Keratinocyte (primary cell): Measurements from ENCODE around the gene TEKT2. TPM values are rescaled to one million over a fixed set of nuclear protein-coding genes. Genes with fewer than 3 reads are reported as not detected.

Experiments used
- DNase-seq: peaks from one replicate; pipeline ENCODE4 v3.0.0-alpha.2; 2011; ENCODE audit warnings: low read depth, missing footprints, low spot score
- FAIRE-seq: peaks from 2 replicates; lab custom pipeline; 2011; peaks lifted over from hg19 to GRCh38; lab: Jason Lieb, UNC
- H2AFZ ChIP-seq: 2 replicates; pipeline ENCODE4 v1.6.0; 2012; ENCODE audit warnings: low read length, control low read depth, inconsistent platforms; ENCODE audit not compliant: control insufficient read depth
- H3K27ac ChIP-seq: 2 replicates; pipeline ENCODE4 v1.5.1; 2011; ENCODE audit warnings: low read length; ENCODE audit not compliant: control insufficient read depth, insufficient read depth
- H3K27me3 ChIP-seq: 3 replicates; pipeline ENCODE4 v1.6.0; 2011; ENCODE audit warnings: low read length; ENCODE audit not compliant: control insufficient read depth, insufficient read depth; ENCODE audit errors: extremely low read depth
- H3K36me3 ChIP-seq, 2 experiments: 2 replicates in 1 of 2; 3 replicates in 1 of 2; pipeline ENCODE4 v1.5.1; 2011; ENCODE audit warnings: low read length in 2 of 2, mild to moderate bottlenecking in 1 of 2; ENCODE audit not compliant: control insufficient read depth in 2 of 2, insufficient read depth in 2 of 2; ENCODE audit errors: extremely low read depth in 1 of 2
- H3K4me1 ChIP-seq: 3 replicates; pipeline ENCODE4 v1.5.1; 2011; ENCODE audit warnings: low read length; ENCODE audit not compliant: control insufficient read depth, insufficient read depth; ENCODE audit errors: extremely low read depth
- H3K4me2 ChIP-seq: 3 replicates; pipeline ENCODE4 v1.6.0; 2011; ENCODE audit warnings: low read depth, low read length; ENCODE audit not compliant: control insufficient read depth, insufficient read depth; ENCODE audit errors: extremely low read depth
- H3K4me3 ChIP-seq, 3 experiments: fragments of 200-600 bp in 1 of 3; sonication (generic) in 1 of 3; 2 replicates in 2 of 3; 3 replicates in 1 of 3; pipeline ENCODE4 v1.5.1; 2011 to 2016; ENCODE audit warnings: low read length in 3 of 3, mild to moderate bottlenecking in 3 of 3, control low read depth in 2 of 3, inconsistent platforms in 1 of 3, low read depth in 1 of 3, mixed read lengths in 1 of 3, mixed run types in 1 of 3, moderate library complexity in 1 of 3; ENCODE audit not compliant: control insufficient read depth in 2 of 3, insufficient read depth in 2 of 3; ENCODE audit errors: extremely low read depth in 1 of 3
- H3K79me2 ChIP-seq: 2 replicates; pipeline ENCODE4 v1.6.0; 2012; ENCODE audit warnings: low read length; ENCODE audit not compliant: control insufficient read depth, insufficient read depth
- H3K9ac ChIP-seq: 3 replicates; pipeline ENCODE4 v1.6.0; 2011; ENCODE audit warnings: low read length; ENCODE audit not compliant: control insufficient read depth, insufficient read depth; ENCODE audit errors: extremely low read depth
- H3K9me1 ChIP-seq: 3 replicates; pipeline ENCODE4 v1.6.0; 2011; ENCODE audit warnings: low read length; ENCODE audit not compliant: control insufficient read depth, insufficient read depth; ENCODE audit errors: extremely low read depth
- H3K9me3 ChIP-seq: 2 replicates; pipeline ENCODE4 v1.5.1; 2012; ENCODE audit warnings: low read depth, low read length; ENCODE audit not compliant: control insufficient read depth
- H4K20me1 ChIP-seq: 3 replicates; pipeline ENCODE4 v1.6.0; 2011; ENCODE audit warnings: low read length; ENCODE audit not compliant: control insufficient read depth, insufficient read depth; ENCODE audit errors: extremely low read depth
- EZH2 ChIP-seq: IDR thresholded peaks from one replicate; pipeline ENCODE4 v1.6.1; 2012; ENCODE audit warnings: inconsistent platforms, mild to moderate bottlenecking, low read length, moderate library complexity
- dilution Hi-C: fragments of 300-500 bp; cut with MboI; formaldehyde crosslinking; loops from one replicate; pipeline ENCODE4 v1.7.0; 2020; ENCODE audit warnings: low sequenced_read_pairs; ENCODE audit not compliant: extremely low pct_ligation_motif_present
- polyA plus RNA-seq, 5 experiments: library from polyadenylated mRNA; depleted of rRNA in 3 of 5; stranded (reverse) in 3 of 5; stranded (forward) in 1 of 5; unstranded in 1 of 5; fragments of >200 nt; gene quantifications; 1 replicate in 1 of 5; 2 replicates in 3 of 5; 3 replicates in 1 of 5; pipeline versions ENCODE4 v1.2.1 to v1.2.3, GENCODE V29; 2011 to 2012; ENCODE audit warnings: missing spikeins in 2 of 5, low read depth in 1 of 5, low replicate concordance in 1 of 5
- TF ChIP-seq, protein P1 (sequence below), 3 experiments: IDR thresholded peaks in 1 of 3; conservative IDR thresholded peaks in 1 of 3; optimal IDR thresholded peaks in 1 of 3; 2 replicates in 2 of 3; 3 replicates in 1 of 3; pipeline versions ENCODE3 to v1.5.1; 2011; ENCODE audit warnings: low read length in 3 of 3, mild to moderate bottlenecking in 3 of 3, moderate library complexity in 2 of 3, control low read depth in 1 of 3, inconsistent platforms in 1 of 3; ENCODE audit not compliant: insufficient read depth in 2 of 3; ENCODE audit errors: extremely low read depth in 1 of 3

Gene TEKT2
- polyA plus RNA-seq, 1 donor (not counting 4 experiments of a cell fraction or from before 2014, with no cell fraction given) = 0.03 TPM

DNA sequence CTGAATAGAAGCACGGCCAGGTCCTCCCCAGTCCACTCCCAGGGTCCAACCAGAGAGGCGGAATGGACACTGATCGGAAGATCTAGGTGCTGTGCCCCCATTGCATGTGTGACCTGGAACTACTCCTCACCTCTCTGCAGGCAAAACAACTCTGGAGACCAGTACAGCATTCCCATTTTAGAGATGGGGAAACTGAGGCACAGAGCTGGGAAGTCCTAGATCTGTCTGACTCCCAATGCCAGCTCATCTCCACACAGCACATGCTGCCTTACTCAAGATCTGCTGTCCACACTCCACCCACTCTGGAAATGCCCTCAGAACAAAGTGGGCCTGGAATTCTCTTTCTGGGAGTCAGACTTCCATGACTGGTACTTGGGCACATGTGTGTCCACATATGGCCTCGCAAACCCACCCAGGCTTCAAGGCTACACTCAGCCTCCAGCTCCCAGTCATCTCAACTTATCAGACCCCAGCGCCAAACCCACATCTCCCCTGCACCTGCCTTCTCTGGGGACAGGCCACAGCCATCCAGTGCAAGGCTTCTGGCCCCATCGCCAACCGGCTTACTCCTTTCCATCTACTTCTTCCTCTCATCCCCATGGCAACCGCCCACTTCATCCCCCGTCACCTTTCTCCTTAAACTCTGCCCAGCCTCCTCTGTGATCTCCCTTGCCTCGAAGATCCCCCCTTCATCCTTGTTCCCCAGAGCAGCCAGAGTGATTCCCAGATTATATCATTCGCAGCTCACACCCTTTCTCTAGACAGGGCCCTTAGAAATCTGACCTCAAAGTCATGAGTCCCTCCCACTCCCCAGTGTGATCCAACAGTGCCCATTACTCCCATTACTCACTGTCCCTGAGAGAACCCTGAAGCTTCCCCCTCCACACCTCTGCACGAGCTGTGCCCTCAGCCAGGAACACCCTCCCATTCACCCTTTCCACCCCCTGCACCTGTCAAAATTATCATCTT lies 38.5 kb downstream of the TEKT2 start:
- no peaks in the 10 kb centered on the region for H3K36me3 ChIP-seq
- H3K9ac ChIP-seq = no peak overlapping the region
- no peaks in the 10 kb centered on the region for H3K9me3 ChIP-seq
- H3K4me2 ChIP-seq = no peak overlapping the region
- H3K9me1 ChIP-seq = no peaks in the 10 kb centered on the region
- dilution Hi-C loops = no loop called here
- no peak overlapping the region for H2AFZ ChIP-seq
- FAIRE-seq (no peak), DNase-seq (no peak)
- no peak overlapping the region for H3K27ac ChIP-seq
- peaks cover 4% of the 10 kb centered on the region for H3K4me1 ChIP-seq
- no peak overlapping the region for H3K4me3 ChIP-seq
- H3K27me3 ChIP-seq = peaks cover 28% of the 10 kb centered on the region
- no peaks in the 10 kb centered on the region for H3K79me2 ChIP-seq
- no peaks in the 10 kb centered on the region for H4K20me1 ChIP-seq
- TF ChIP-seq, protein P1, sequence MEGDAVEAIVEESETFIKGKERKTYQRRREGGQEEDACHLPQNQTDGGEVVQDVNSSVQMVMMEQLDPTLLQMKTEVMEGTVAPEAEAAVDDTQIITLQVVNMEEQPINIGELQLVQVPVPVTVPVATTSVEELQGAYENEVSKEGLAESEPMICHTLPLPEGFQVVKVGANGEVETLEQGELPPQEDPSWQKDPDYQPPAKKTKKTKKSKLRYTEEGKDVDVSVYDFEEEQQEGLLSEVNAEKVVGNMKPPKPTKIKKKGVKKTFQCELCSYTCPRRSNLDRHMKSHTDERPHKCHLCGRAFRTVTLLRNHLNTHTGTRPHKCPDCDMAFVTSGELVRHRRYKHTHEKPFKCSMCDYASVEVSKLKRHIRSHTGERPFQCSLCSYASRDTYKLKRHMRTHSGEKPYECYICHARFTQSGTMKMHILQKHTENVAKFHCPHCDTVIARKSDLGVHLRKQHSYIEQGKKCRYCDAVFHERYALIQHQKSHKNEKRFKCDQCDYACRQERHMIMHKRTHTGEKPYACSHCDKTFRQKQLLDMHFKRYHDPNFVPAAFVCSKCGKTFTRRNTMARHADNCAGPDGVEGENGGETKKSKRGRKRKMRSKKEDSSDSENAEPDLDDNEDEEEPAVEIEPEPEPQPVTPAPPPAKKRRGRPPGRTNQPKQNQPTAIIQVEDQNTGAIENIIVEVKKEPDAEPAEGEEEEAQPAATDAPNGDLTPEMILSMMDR (optimal IDR thresholded peaks at IDR 0.05 in 1 of 3, IDR thresholded peaks at IDR 0.05 in 1 of 3, conservative IDR thresholded peaks at IDR 0.05 in 1 of 3; ENCODE audit: extremely low read depth in 1 of 3, insufficient read depth in 2 of 3, low read length in 3 of 3) = no peak
- TF ChIP-seq EZH2 = no peak

DNA sequence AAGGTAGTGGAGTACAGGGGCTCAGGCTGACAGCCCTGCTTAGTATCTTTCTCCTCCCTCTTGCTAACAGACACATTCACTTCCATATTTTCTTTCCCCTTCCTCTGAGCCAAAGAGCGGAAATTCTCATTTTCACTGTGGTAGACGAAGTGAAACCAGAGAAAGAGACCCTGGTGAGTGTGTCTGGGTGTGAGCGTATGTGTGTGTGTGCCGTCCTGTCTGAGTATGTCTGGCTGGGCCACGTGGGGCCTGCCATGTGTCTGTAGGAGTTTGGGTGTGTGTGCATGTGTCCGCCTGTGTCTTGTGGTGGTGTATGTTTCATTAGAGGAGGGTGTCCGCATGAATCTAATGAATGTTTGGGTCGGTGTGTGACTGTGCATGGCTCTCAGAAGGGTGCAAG lies 39.5 kb downstream of the TEKT2 start:
- DNase-seq = no peak
- dilution Hi-C loops = no loop called here
- Histone ChIP-seq H3K4me2 (no peak overlapping the region), H3K4me1 (peaks cover 7% of the 10 kb centered on the region), H3K36me3 (no peaks in the 10 kb centered on the region), H2AFZ (no peak overlapping the region), H4K20me1 (no peaks in the 10 kb centered on the region), H3K4me3 (no peak overlapping the region), H3K27me3 (peaks cover 28% of the 10 kb centered on the region), H3K79me2 (no peaks in the 10 kb centered on the region), H3K9me1 (no peaks in the 10 kb centered on the region), H3K27ac (no peak overlapping the region), H3K9me3 (no peaks in the 10 kb centered on the region), H3K9ac (no peak overlapping the region)
- no peak for FAIRE-seq
- TF ChIP-seq EZH2 = no peak
- TF ChIP-seq, protein P1 (optimal IDR thresholded peaks at IDR 0.05 in 1 of 3, IDR thresholded peaks at IDR 0.05 in 1 of 3, conservative IDR thresholded peaks at IDR 0.05 in 1 of 3; ENCODE audit: extremely low read depth in 1 of 3, insufficient read depth in 2 of 3, low read length in 3 of 3) = no peak
